ENCODE results near the gene ERN2. TPM values are rescaled to one million over a fixed set of nuclear protein-coding genes. Genes with fewer than 3 reads are reported as not detected.

Gene ERN2
- total RNA-seq, 1 donor from 2014 or later = 1.8 TPM

DNA sequence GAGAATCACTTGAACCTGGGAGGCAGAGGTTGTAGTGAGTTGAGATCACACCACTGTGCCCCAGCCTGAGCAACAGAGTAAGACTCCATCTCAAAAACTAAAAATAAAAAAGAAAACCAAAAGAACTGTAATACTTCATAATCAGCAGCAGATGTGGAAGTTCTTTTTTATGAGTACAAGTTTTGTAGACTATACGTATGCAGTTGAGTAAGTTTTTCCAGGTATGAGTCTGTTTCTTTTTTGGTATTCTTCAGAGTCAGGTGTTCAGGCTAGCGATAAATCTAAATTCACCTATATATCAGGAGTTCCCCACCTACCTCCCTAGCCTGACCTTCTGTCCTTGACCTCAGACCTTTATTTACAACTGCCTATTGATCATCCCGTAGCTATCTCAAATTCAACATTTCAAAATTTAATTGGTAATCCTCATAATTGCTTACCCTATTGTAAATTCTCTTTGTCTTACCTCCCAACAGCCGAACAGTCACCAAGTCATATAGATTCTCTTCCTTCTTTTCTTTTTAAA is 61.0 kb downstream of the ERN2 start:
- H3K27ac ChIP-seq = no peak overlapping the region
- peaks cover 14% of the 10 kb centered on the region for H4K20me1 ChIP-seq (ENCODE audit: low read depth)
- no peaks in the 10 kb centered on the region for H3K36me3 ChIP-seq
- H3K27ac Mint-ChIP-seq = no peak overlapping the region
- H3K9me3 ChIP-seq (ENCODE audit: low read depth) = no peaks in the 10 kb centered on the region
- no peaks in the 10 kb centered on the region for H3K4me1 ChIP-seq
- H3K4me3 Mint-ChIP-seq = no peak overlapping the region
- H3K27me3 Mint-ChIP-seq (ENCODE audit: insufficient read depth, low read depth) = no peaks in the 10 kb centered on the region
- H3K4me2 ChIP-seq = no peak overlapping the region
- DNase-seq (ENCODE audit: low spot score) = no peak
- TF ChIP-seq, protein P1, sequence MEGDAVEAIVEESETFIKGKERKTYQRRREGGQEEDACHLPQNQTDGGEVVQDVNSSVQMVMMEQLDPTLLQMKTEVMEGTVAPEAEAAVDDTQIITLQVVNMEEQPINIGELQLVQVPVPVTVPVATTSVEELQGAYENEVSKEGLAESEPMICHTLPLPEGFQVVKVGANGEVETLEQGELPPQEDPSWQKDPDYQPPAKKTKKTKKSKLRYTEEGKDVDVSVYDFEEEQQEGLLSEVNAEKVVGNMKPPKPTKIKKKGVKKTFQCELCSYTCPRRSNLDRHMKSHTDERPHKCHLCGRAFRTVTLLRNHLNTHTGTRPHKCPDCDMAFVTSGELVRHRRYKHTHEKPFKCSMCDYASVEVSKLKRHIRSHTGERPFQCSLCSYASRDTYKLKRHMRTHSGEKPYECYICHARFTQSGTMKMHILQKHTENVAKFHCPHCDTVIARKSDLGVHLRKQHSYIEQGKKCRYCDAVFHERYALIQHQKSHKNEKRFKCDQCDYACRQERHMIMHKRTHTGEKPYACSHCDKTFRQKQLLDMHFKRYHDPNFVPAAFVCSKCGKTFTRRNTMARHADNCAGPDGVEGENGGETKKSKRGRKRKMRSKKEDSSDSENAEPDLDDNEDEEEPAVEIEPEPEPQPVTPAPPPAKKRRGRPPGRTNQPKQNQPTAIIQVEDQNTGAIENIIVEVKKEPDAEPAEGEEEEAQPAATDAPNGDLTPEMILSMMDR (IDR thresholded peaks at IDR 0.05) = no peak
- TF ChIP-seq EZH2phosphoT487 (IDR thresholded peaks at IDR 0.05) = no peak
- TF ChIP-seq EZH2 (IDR thresholded peaks at IDR 0.05) = no peak
- no peaks in the 10 kb centered on the region for H3K4me1 Mint-ChIP-seq
- no peaks in the 10 kb centered on the region for H3K27me3 ChIP-seq
- no peak overlapping the region for H3K4me3 ChIP-seq
- no peaks in the 10 kb centered on the region for H3F3A ChIP-seq (ENCODE audit: low read depth)
- H3K36me3 Mint-ChIP-seq = peaks cover 14% of the 10 kb centered on the region
- H3K9me3 Mint-ChIP-seq = no peaks in the 10 kb centered on the region
- no peak overlapping the region for H3K9ac ChIP-seq
- no peak overlapping the region for H2AFZ ChIP-seq (replicated peaks)
- peaks cover 29% of the 10 kb centered on the region for H3K79me2 ChIP-seq (ENCODE audit: low read depth)

DNA sequence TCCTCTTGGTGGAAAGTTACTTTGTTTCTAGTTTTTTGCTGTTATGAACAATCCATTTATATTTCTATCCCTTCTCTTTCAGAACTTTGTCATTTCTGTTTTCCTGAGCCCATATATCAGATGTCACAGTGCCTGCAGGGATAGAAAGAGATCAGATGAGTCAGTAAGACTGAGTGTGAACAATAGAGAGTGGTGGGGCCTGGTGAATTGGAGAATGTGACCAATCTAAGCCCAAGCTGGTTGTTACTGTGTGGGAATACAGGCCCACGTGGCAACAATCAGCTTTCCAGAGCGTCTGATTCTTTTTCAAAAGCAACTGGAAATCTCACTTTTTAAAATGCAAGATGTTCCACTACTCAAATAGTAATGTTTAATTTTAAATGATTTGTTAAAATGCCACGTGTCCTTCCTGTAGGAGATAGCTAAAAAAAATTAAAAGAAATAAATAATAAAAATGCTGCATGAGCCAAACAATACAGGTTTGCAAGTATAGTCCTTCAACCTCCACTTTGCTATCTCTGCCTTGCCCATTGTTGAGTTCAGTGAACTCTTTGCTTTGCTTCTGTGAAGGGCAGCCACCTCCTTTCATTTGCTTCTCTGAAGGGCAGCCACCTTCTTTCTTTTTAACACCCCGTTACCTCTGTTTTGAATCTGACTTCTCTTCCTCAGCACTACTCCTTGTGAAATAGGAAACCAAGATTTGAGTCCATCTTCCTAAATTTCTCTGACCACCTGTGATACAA is 62.2 kb downstream of the ERN2 start:
- H3K79me2 ChIP-seq (ENCODE audit: low read depth) = peaks cover 41% of the 10 kb centered on the region
- Mint-ChIP-seq H3K4me3 (no peak overlapping the region), H3K9me3 (no peaks in the 10 kb centered on the region), H3K27ac (no peak overlapping the region), H3K36me3 (peaks cover 23% of the 10 kb centered on the region), H3K27me3 (ENCODE audit: insufficient read depth, low read depth) (no peaks in the 10 kb centered on the region), H3K4me1 (no peaks in the 10 kb centered on the region)
- no peaks in the 10 kb centered on the region for H3K4me1 ChIP-seq
- peak; percentile 24 for DNase-seq (ENCODE audit: low spot score)
- no peaks in the 10 kb centered on the region for H3K27me3 ChIP-seq
- H4K20me1 ChIP-seq (ENCODE audit: low read depth) = peaks cover 14% of the 10 kb centered on the region
- TF ChIP-seq, protein P1 (IDR thresholded peaks at IDR 0.05) = no peak
- TF ChIP-seq EZH2phosphoT487 (IDR thresholded peaks at IDR 0.05) = no peak
- H3K27ac ChIP-seq = no peak overlapping the region
- H3K4me3 ChIP-seq = no peak overlapping the region
- H3K9me3 ChIP-seq (ENCODE audit: low read depth) = no peaks in the 10 kb centered on the region
- no peak overlapping the region for H3K4me2 ChIP-seq
- H2AFZ ChIP-seq (replicated peaks) = no peak overlapping the region
- H3K9ac ChIP-seq = peak overlapping the region; percentile 1
- H3F3A ChIP-seq (ENCODE audit: low read depth) = no peaks in the 10 kb centered on the region
- H3K36me3 ChIP-seq = no peaks in the 10 kb centered on the region

DNA sequence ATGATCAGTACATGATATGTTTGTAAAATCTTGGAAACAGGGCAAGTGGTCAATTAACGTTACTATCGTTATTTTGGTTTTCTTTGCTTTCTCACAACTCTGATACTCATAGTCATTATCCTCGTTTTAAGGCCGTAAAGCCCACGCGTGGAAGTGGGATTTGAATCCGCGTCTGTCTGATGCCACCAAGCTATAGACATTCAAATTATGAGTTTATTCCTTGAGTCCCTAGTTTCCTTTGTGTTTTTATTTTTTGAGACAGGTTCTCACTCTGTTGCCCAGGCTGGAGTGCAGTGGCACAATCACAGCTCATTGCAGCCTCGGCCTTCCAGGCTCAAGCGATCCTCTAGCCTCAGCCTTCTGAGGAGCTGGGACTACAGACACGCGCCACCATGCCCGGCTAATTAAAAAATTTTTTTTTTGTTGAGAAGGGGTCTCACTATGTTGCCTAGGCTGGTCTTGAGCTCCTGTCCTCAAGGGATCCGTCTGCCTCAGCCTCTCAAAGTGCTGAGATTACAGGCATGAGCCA is 70.7 kb downstream of the ERN2 start:
- peaks cover 64% of the 10 kb centered on the region for H3K79me2 ChIP-seq (ENCODE audit: low read depth)

More for the DNA sequence above, 70.7 kb downstream of the ERN2 start:
- Histone ChIP-seq H2AFZ (replicated peaks) (no peak overlapping the region), H3K27me3 (no peaks in the 10 kb centered on the region), H3K9ac (peak overlapping the region; percentile 65), H3K4me1 (no peaks in the 10 kb centered on the region), H3K4me2 (peak overlapping the region; percentile 77), H3K9me3 (ENCODE audit: low read depth) (no peaks in the 10 kb centered on the region), H3F3A (ENCODE audit: low read depth) (peaks cover 5% of the 10 kb centered on the region), H4K20me1 (ENCODE audit: low read depth) (no peaks in the 10 kb centered on the region), H3K4me3 (peak overlapping the region; percentile 69), H3K27ac (no peak overlapping the region), H3K36me3 (no peaks in the 10 kb centered on the region)
- peaks cover 4% of the 10 kb centered on the region for H3K27me3 Mint-ChIP-seq (ENCODE audit: insufficient read depth, low read depth)
- peak overlapping the region; percentile 63 for H3K27ac Mint-ChIP-seq
- peaks cover 15% of the 10 kb centered on the region for H3K4me1 Mint-ChIP-seq
- no peaks in the 10 kb centered on the region for H3K9me3 Mint-ChIP-seq
- TF ChIP-seq EZH2 (IDR thresholded peaks at IDR 0.05) (no peak), EZH2phosphoT487 (IDR thresholded peaks at IDR 0.05) (no peak)
- TF ChIP-seq, protein P1 (IDR thresholded peaks at IDR 0.05) = no peak
- H3K4me3 Mint-ChIP-seq = peak overlapping the region; percentile 99
- H3K36me3 Mint-ChIP-seq = peaks cover 20% of the 10 kb centered on the region
- DNase-seq (ENCODE audit: low spot score) = no peak

Data from neural progenitor cell (in vitro differentiated cells).